GM21825 (cell line): ENCODE measurements around the gene SERGEF.
A peak's percentile ranks its signal among the peaks of the same experiment; 100 is the strongest.

Experiments
- ATAC-seq: cut with Tn5 transposase; IDR thresholded peaks from one replicate; pipeline ENCODE4 v1.9.1; 2021; ENCODE audit warnings: mild to moderate bottlenecking, moderate library complexity; ENCODE audit not compliant: unreplicated experiment

Gene SERGEF

DNA sequence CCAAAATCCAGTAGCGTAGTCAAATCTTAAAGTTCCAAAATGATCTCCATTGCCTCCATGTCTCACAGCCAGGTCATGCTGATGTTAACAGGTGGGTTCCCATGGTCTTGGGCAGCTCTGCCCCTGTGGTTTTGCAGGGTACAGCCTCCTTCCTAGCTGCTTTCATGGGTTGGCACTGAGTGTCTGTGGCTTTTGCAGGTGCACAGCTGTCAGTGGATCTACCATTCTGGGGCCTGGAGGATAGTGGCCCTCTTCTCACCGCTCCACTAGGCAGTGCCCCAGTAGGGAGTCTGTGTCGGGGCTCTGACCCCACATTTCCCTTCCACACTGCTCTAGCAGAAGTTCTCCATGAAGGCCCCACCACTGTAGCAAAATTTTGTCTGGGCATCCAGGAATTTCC is 145.5 kb downstream of the SERGEF start:
- no peak for ATAC-seq

DNA sequence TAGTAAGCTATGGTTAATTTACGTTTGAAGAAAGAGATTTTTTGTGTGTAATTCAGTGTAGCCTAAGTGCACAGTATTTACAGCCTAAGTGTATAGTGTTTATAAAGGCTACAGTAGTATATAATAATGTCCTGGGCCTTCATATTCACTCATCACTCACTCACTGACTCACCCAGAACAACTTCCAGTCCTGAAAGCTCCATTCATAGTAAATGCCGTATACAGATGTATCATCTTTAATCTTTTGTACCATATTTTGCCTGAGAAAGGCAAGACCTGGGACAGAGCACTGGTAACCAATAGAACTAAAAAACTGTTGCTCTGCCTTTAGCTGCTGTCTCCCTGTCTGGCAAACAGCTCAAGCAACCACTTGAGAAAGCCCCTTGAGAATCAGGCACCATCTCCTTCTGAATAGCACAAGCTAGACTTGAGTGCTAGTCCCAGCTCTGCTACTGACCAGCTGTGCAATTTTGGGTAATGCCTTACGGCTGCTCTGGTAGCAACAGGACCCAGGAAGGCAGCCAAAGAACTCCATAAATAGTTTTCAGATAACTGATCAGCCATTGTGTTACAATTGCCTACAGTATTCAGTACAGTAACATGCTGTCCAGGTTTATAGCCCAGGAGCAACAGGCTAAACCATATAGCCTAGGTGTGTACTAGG is 146.9 kb downstream of the SERGEF start:
- no peak for ATAC-seq

DNA sequence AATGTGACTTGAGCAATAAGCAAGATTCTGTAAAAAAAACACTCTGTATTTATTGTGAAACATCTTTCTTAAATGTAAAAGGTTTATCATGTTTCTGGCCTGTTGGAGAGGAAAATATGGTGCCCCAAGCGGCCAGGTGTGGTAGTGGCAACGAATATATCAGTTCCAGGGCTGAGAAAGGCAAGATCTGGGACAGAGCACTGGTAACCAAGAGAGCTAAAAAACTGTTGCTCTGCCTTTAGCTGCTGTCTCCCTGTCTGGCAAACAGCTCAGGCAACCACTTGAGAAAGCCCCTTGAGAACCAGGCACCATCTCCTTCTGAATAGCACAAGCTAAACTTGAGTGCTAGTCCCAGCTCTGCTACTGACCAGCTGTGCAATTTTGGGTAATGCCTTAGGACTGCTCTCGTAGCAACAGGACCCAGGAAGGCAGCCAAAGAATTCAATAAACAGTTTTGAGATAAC is 148.3 kb downstream of the SERGEF start:
- ATAC-seq, result peak; percentile 49

DNA sequence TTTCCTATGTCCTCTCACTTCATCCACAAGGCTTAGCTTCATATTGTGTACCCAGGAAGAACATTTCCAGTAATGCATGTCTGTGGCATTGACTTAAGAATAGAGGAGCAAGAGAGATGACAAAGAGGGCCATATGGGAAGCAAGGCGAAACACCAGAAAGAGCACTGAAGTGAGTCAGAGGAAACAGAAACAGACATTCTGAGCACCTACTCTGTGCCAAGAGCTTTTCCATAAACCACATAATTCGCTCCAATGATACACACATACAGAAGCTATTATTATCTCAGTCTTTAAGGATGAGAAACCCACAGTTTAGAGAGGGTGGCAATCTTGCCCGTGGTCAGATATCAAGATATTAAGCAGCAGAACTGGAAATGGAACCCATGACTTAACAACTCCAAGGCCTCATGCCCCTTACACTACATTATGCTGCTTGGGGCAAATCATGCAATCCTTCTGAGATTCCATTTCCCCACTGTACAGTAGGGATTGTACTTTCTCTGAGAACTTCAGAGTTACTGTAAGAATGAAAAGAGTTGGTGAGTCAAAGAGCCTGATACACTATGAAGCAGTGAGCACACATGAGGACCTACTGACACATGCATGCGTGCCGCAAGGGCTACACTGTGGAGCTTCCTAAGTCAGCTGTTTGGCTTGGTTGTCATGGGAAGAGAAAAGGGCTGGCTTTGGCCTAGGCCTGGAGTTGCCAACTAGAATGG is 151.7 kb downstream of the SERGEF start:
- ATAC-seq, result no peak

DNA sequence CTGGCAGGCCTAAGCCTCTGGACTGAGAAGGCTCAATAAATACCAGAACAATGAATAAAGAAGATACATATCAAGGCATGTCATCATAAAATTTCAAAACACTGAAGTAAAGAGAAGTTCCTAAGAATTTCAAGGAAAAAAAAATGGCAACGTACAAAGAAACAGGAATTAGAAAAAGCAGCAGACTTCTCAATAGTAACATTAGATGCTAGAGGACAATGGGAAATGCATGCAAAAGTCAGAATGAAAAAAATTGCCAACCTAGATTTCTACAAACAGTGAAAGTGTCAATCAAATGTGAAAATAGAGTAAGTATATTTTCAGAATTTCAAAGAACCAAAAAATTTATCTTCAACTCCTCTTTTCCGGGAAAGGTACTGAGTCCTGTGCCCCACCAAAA is 153.3 kb downstream of the SERGEF start:
- ATAC-seq, result no peak

DNA sequence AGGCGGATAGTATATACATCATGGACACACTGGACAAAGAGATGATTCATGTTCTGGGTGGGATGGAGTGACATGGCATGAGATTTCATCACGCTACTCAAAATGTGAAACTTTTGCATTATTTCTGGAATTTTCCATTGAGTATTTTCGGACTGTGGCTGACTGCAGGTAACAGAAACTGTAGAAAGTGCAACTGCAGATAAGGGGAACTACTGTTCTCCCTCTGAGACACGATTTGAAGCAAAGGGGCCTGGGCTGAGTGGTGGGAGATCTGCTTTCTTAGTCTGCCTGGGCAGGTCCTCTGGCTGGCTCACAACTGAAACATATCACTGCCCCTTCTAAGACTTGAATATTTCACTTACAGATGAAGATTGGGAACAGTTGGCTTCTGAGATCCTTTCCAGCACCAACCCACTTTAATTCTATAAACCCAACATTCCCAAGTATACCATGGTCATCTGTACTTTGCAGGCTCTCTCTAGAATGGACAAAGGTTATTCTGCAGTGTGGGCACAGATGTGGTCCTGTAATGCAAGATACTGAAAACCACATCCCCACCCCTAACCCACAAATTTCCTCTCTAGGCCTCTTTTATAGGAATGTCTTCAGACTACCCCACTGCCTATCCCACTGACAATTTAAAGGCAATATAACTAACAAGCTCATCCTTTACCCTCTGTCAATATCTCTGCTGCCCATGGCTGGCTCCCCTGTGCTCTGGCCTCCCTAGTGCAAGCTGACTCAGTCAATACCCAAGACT is 157.1 kb downstream of the SERGEF start:
- no peak for ATAC-seq

DNA sequence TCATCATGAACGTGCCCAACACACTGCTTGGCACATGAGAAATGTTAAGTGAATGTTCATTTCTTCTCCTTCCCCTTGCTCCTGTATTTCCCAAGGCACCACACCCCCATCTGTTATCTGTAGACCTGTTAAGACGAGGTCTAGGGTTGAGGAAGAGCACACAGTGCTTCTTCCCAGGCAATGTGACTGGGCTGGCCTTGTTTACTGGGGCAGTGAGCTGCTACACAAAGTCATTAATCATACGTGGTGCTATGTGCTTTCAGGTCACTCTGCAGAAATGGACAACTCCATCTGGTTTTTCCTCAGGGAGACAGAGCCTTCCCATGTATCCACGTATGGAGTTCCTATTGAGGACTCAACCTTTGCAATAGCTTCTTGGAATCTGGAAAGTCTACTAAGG is 159.6 kb downstream of the SERGEF start:
- no peak for ATAC-seq

DNA sequence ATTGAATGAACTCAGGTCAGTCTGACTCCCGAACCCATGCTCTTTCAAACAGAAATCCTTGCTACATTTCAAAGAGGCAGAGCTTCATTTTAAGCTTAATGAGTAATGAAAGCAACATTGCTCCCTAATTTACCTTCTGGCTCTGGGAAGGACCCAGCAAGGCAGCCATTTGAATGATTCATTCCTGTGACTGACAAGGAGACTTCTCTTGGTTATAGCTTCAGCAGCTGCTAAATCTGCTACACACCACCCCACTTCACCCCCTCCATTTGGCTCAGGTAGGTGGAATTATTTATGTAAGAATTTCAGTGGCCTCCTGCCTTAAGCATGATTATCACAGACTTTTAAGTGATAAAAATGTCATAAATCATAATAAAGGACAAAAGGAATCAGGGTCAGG is 160.6 kb downstream of the SERGEF start:
- ATAC-seq, result no peak

DNA sequence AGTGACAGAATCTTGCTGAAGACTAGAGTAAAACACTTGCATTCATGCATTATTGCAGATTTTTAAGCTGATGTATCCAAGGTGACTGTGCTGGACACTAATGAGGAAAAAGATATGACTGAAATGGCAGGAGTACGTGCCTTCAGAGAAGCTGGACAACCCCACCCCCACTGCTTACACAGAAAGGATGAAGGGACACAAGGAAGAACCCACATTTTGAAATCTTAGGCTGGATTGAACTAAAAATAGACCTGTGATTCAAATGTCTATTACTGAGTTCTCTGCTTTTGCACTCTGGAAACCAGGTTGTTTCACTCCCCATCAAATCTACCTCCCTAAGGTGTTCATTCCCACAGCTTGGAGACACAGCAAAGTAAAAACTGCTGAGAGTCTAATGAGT is 161.2 kb downstream of the SERGEF start:
- no peak for ATAC-seq

DNA sequence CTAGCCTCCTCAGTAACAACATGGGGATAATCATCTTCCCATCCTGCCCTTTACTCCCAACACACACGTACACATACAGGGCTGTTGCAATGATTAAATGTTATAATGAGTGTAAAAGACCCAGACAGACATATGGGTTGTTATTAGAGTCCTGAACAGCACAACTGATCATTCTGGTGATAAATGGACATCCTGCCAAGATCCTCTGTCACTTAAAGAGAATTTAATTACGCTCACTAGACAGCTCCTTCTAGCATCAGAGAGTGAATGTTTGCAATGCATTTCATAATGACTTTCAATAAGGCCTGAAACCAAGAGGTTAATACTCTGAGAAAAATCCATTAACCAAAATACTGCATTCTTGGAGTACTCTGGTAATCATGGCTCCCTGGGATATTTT is 162.5 kb downstream of the SERGEF start:
- no peak for ATAC-seq

DNA sequence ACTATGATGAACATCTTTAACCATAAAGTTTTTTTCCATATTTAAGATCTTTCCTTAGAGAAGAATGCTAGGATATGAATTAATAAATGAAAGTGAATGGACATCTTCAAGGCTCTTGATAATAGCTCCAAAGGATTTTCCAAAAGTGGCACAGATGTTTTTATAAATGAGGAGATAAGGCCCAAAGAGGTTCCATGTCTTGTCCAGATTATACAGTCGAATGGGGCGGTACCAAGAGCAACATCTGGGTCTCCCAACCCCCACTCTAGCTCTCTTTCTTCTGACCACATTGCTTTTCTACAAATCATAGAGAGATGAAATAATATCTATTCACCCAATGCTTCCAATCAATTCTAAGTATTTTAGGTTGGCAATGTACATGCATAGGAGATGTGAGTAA is 164.1 kb downstream of the SERGEF start:
- ATAC-seq, result no peak

DNA sequence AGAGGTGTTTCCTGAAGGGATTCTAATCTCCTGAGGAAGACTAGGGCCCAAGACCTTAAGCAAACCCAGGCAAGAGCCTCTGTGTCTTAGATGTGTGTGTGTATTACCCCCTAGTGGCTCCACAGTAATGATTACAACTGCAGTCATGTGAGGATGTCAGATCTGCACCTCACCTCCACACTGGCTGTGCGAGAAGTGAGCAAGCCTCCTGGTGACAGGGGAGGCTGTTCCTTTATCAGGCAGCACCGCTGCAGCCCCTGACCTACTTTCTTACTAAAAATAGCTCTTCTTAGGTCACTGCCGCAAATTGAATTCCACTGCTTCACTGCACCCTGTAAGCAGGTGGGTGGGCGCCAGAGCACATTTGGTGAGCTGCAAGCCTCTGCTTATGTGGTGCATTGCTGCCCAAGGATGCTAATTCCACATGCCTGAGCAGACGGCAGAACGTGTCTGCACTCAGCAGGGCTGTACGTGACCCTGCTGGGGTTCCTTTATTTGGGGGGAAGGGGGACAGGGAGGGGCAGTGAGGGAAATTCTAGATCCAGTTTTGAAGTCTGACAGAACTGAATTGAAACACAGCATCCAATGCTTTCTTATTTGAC is 165.9 kb downstream of the SERGEF start:
- ATAC-seq, result no peak

DNA sequence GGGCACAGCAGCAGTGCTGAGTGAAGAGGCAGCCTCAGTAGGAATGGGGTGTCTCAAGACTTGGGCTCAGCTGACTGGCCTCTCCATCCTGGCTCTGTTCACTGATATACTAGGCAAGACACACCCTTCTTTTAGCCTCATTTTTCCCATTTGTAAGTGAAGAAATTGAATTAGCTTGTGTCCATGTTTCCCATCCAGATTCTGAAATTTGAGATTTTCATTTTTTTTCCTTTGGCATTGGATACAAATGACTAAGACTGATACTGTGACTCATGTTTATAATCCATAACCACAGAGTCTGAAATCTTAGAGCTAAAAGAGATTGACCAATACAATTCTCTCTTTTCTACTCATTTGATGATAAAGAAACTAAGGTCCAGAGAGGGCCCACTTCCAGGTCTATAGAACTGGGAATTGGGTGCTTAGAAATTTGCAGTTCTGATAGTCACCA is 167.4 kb downstream of the SERGEF start:
- ATAC-seq, result no peak

DNA sequence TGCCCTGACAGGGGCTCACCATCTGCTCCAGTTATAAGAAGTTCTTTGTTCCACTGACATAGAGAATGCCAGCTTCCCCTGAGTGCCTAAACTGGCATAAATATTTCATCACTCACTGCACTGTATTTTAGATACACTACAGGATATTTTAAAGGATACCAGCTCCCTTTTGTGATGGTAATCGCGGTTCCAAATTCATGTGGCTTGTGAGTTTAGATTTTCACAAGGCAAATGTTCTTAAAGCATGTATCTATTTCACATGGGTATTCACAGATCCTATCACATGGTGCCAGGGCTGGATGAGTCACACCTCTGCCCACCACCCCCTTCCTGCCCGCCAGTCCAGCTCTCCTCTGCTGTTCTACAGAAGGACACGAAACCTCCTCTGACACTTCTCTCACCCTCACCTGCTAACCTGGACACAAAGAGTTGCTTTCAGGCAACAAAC is 172.7 kb downstream of the SERGEF start:
- no peak for ATAC-seq

DNA sequence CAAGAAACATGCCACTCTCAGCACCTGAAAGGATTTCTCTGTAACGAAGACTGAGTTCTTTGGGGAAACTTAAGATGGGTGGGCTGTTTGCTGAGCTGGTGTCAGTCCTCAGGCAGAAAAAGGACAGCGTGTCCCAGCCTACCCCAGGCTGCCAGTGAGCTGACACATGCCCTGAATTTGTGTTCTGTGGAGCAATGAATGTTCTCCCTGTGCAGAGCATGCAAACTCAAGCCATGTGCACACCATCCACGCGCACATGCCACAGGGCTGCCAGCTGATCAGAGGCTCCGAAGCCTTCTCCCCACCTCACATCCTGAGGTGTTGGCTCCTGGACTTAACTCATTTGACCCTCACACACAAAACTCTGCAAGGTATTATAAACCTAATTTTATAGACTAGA is 173.4 kb downstream of the SERGEF start:
- no peak for ATAC-seq

DNA sequence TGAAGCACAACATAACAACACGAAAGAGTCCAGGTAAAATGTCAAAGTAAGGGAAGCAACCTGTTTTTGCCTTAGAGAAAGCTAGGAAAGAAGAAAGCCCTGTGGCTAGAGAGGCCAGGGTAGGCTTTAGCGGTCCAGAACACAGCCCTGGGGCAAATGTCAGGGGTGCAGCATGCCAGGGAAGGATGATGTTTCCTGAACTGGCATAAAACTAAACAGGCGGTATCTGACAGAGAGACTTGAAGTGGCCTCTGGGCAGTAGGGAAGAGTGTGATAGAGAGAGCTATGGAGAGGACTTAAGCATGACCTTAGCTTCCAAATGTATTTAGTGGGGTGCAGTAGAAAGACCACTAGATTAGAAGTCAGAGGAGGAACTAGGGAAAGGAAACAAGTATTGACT is 174.7 kb downstream of the SERGEF start:
- no peak for ATAC-seq

DNA sequence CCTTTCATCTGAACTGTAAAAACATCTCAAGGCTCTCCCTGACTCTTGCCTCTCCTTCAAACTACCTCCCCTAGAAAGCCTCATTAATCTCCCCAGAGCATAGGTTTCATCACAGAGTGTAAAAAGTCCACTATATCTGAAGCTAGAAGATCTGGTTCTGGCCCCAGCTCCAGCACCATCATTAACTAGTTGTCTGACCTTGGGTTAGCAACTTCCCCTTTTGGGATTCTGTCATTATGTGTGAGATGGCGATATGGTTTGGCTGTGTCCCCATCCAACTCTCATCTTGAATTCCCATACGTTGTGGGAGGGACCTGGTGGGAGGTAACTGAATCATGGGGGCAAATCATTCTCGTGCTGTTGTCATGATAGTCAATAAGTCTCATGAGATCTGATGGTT is 181.0 kb downstream of the SERGEF start:
- ATAC-seq, result no peak

DNA sequence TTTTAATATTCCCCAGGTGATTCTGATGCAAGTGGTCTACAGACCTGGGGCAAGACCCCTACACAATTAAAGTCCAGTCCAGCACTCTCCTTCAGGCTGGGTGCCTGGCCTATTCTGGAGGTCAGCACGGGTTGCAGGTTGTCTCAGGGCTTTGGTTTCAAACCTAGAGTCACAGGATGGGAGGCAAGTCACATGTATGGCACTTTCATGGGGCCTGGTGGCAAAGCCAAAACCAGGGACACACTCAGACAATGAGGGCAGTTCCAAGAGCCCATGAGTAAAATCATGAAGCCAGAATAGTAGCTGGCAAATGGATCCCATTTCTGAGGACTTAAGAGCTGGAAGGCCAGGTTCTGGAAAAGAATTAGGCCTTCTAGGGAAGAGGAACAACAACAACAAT is 181.6 kb downstream of the SERGEF start:
- ATAC-seq, result no peak

DNA sequence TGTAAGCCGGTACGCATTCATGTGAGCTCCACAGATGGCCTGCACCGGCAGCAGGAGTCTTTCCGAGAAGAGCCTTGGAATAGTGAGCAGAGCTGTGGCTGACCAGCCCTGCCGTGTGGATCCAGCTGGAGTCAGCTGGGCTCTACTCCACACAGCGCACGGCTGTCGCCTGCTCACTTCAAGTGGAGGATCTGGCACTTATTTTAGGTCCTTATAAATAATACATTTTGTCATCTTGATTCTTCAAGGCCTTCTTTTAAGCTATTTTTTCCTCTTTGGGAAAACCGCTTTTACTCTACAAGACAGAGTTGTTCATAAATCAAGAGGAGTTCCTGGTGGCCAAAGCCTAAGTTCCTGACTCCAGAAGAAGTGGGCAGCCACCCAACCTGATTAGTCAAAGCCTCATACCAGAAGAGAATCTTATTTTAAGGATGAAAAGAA is 184.5 kb downstream of the SERGEF start:
- ATAC-seq, result no peak

DNA sequence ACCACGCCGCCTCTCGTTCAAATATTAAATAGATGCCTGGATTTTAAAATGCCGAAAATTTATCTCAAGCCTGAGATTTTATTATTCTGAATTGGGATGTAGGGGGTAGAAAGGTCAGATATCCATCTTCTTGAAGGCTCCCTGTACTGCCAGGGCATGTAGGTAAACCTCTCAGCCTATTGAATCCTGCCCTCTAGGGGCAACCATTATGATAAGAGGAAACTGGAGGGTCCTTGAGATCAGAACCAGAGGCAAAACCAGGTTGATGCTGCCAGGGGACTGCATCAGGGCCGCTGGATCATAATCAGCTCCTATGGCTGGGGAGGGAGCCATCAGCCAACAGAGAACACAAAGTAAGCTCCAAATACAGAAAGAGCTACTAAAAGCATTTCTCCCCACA is 185.8 kb downstream of the SERGEF start:
- no peak for ATAC-seq

DNA sequence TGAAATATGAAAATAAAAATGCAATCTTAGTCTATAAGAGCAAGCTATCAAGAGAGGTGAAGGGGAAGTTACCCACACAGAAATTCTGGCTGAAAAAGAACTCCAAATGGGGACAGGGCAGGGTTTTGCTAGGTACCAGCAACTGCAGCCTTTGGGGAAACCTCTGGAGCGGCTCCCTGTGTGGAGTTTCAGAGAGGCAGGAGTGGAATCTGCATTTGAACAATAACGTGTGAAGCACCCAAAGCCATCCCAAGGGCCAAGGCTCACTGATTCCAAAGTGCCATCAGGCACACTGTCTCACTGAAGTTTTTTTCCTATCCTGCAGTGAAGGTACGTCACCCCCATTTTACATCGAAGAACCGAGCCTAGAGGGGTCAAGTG is 190.5 kb downstream of the SERGEF start:
- ATAC-seq, result no peak
